HG03045 (cell line): ENCODE data around the gene COBLL1.

Experiments
- ATAC-seq: cut with Tn5 transposase; IDR thresholded peaks from one replicate; pipeline ENCODE4 v1.9.1; 2021; ENCODE audit warnings: mild to moderate bottlenecking, moderate library complexity; ENCODE audit not compliant: unreplicated experiment

COBLL1 gene

GRCh38 chr2:164792316-164793170, 49.1 kb downstream of the COBLL1 start:
- ATAC-seq: no peak

- no peak for ATAC-seq
Measured at GRCh38 chr2:164789968-164790367, 51.7 kb downstream of the COBLL1 start.

GRCh38 chr2:164786787-164787186, 54.8 kb downstream of the COBLL1 start:
- ATAC-seq: no peak

GRCh38 chr2:164785457-164785856, 56.2 kb downstream of the COBLL1 start:
- no peak for ATAC-seq

- ATAC-seq: no peak
Measured at GRCh38 chr2:164784376-164784775, 57.2 kb downstream of the COBLL1 start.

GRCh38 chr2:164782323-164782722, 59.3 kb downstream of the COBLL1 start:
- no peak for ATAC-seq

GRCh38 chr2:164781394-164781793, 60.2 kb downstream of the COBLL1 start:
- ATAC-seq: no peak

GRCh38 chr2:164780611-164781178, 60.9 kb downstream of the COBLL1 start:
- ATAC-seq: no peak

- ATAC-seq: no peak
Measured at GRCh38 chr2:164779383-164780057, 62.1 kb downstream of the COBLL1 start.

GRCh38 chr2:164778723-164779122, 62.9 kb downstream of the COBLL1 start:
- no peak for ATAC-seq

GRCh38 chr2:164777847-164778461, 63.7 kb downstream of the COBLL1 start:
- ATAC-seq: no peak

- no peak for ATAC-seq
Measured at GRCh38 chr2:164773635-164774034, 68.0 kb downstream of the COBLL1 start.

- no peak for ATAC-seq
Measured at GRCh38 chr2:164773091-164773490, 68.5 kb downstream of the COBLL1 start.

GRCh38 chr2:164771897-164772296, 69.7 kb downstream of the COBLL1 start:
- no peak for ATAC-seq

GRCh38 chr2:164770421-164770916, 71.2 kb downstream of the COBLL1 start:
- ATAC-seq: no peak

GRCh38 chr2:164766954-164767320, 74.7 kb downstream of the COBLL1 start:
- no peak for ATAC-seq

GRCh38 chr2:164766216-164766953, 75.2 kb downstream of the COBLL1 start:
- ATAC-seq: no peak

- ATAC-seq: no peak
Measured at GRCh38 chr2:164764996-164765395, 76.6 kb downstream of the COBLL1 start.

GRCh38 chr2:164764474-164764873, 77.1 kb downstream of the COBLL1 start:
- ATAC-seq: no peak

- no peak for ATAC-seq
Measured at GRCh38 chr2:164763431-164763830, 78.2 kb downstream of the COBLL1 start.
